H1 (cell line): Measurements from ENCODE around the gene COL11A2. TPM values are rescaled to one million over a fixed set of nuclear protein-coding genes. Genes with fewer than 3 reads are reported as not detected.

ENCODE experiments used
- CTCF ChIA-PET: fragments of 300-600 bp; sonication (Branson Sonifier 250); formaldehyde crosslinking; loops from one replicate; lab custom pipeline; 2021; ENCODE audit not compliant: partially characterized antibody; lab: Charles Lee
- POLR2A ChIA-PET: fragments of 300-600 bp; sonication (Branson Sonifier 250); formaldehyde crosslinking; loops from one replicate; lab custom pipeline; 2021; ENCODE audit warnings: inconsistent platforms; ENCODE audit not compliant: partially characterized antibody; lab: Charles Lee
- DNase-seq, 2 experiments: peaks; one replicate each; pipeline versions ENCODE4 v3.0.0 to v3.0.0-alpha.2; 2010 to 2022; ENCODE audit warnings: low spot score in 2 of 2, low read depth in 1 of 2, mixed read lengths in 1 of 2
- FAIRE-seq: peaks from 2 replicates; lab custom pipeline; 2011; peaks lifted over from hg19 to GRCh38; lab: Jason Lieb, UNC
- H2AFZ ChIP-seq: 2 replicates; pipeline ENCODE4 v1.8.1; 2012; ENCODE audit warnings: low read length, inconsistent platforms
- H2AK5ac ChIP-seq: 2 replicates; pipeline ENCODE4 v1.6.1; 2013; ENCODE audit warnings: low read depth, low read length
- H2BK120ac ChIP-seq: replicated peaks from 2 replicates; pipeline ENCODE3; 2013; ENCODE audit warnings: low read depth, low read length, inconsistent platforms
- H2BK12ac ChIP-seq: 2 replicates; pipeline ENCODE4 v1.6.1; 2013; ENCODE audit warnings: low read depth, low read length
- H2BK15ac ChIP-seq: 2 replicates; pipeline ENCODE4 v1.6.1; 2013; ENCODE audit warnings: low read length
- H2BK20ac ChIP-seq: 2 replicates; pipeline ENCODE4 v1.6.1; 2013; ENCODE audit warnings: low read length
- H2BK5ac ChIP-seq: 2 replicates; pipeline ENCODE4 v1.6.1; 2013; ENCODE audit warnings: low read depth, low read length
- H3K14ac ChIP-seq: 2 replicates; pipeline ENCODE4 v1.6.1; 2013; ENCODE audit warnings: inconsistent platforms; ENCODE audit not compliant: insufficient read length
- H3K18ac ChIP-seq: 2 replicates; pipeline ENCODE4 v1.6.1; 2013; ENCODE audit warnings: low read length; ENCODE audit errors: extremely low read depth
- H3K23ac ChIP-seq: 2 replicates; pipeline ENCODE4 v1.6.1; 2013; ENCODE audit warnings: inconsistent platforms; ENCODE audit not compliant: insufficient read length
- H3K23me2 ChIP-seq: 2 replicates; pipeline ENCODE4 v1.6.1; 2013; ENCODE audit warnings: low read depth, low read length
- H3K27ac ChIP-seq: 2 replicates; pipeline ENCODE4 v1.6.1; 2011; ENCODE audit warnings: low read depth, low read length, inconsistent platforms
- H3K27me3 ChIP-seq, 4 experiments: replicated peaks in 1 of 4; 1 replicate in 1 of 4; 2 replicates in 3 of 4; pipeline versions ENCODE4 v1.6.1 to v1.8.1; 2011 to 2013; ENCODE audit warnings: low read length in 3 of 4, mild to moderate bottlenecking in 3 of 4, inconsistent platforms in 2 of 4, mixed read lengths in 2 of 4, moderate library complexity in 1 of 4; ENCODE audit not compliant: control insufficient read depth in 3 of 4, insufficient read depth in 3 of 4; ENCODE audit errors: extremely low read depth in 1 of 4
- H3K36me3 ChIP-seq, 4 experiments: 2 replicates each; pipeline versions ENCODE4 v1.6.1 to v1.8.1; 2011 to 2013; ENCODE audit warnings: mild to moderate bottlenecking in 4 of 4, low read length in 3 of 4, moderate library complexity in 2 of 4, control low read depth in 1 of 4, inconsistent platforms in 1 of 4; ENCODE audit not compliant: insufficient read depth in 4 of 4, control insufficient read depth in 2 of 4
- H3K4ac ChIP-seq: replicated peaks from 2 replicates; pipeline ENCODE3; 2013; ENCODE audit warnings: low read length, low read depth, mixed read lengths, inconsistent platforms; ENCODE audit not compliant: insufficient read length
- H3K4me1 ChIP-seq, 4 experiments: replicated peaks in 1 of 4; 1 replicate in 1 of 4; 2 replicates in 3 of 4; pipeline versions ENCODE4 v1.6.1 to v1.8.1; 2011 to 2013; ENCODE audit warnings: low read length in 3 of 4, inconsistent platforms in 2 of 4, mixed read lengths in 1 of 4; ENCODE audit not compliant: insufficient read depth in 4 of 4, control insufficient read depth in 3 of 4
- H3K4me2 ChIP-seq, 2 experiments: 2 replicates each; pipeline versions ENCODE4 v1.6.1 to v1.8.1; 2011 to 2013; ENCODE audit warnings: low read depth in 2 of 2, low read length in 2 of 2, control low read depth in 1 of 2, inconsistent platforms in 1 of 2, mild to moderate bottlenecking in 1 of 2; ENCODE audit not compliant: insufficient read depth in 1 of 2
- H3K4me3 ChIP-seq, 4 experiments: fragments of 200-600, 300-600 bp in 1 of 4; sonication (generic), shearing (Covaris generic), sonication (Bioruptor Twin) in 1 of 4; 2 replicates each; pipeline versions ENCODE4 v1.5.1 to v1.8.1; 2011 to 2016; ENCODE audit warnings: low read length in 4 of 4, low read depth in 3 of 4, control low read depth in 2 of 4, inconsistent platforms in 2 of 4, mild to moderate bottlenecking in 2 of 4, mixed read lengths in 1 of 4, moderate library complexity in 1 of 4; ENCODE audit not compliant: insufficient read depth in 2 of 4; ENCODE audit errors: extremely low read depth in 1 of 4
- H3K56ac ChIP-seq: replicated peaks from 2 replicates; pipeline ENCODE3; 2013; ENCODE audit warnings: low read depth, mild to moderate bottlenecking, mixed read lengths, low read length, inconsistent platforms; ENCODE audit not compliant: insufficient read length
- H3K79me1 ChIP-seq: 2 replicates; pipeline ENCODE4 v1.6.1; 2013; ENCODE audit warnings: low read depth, low read length, control low read depth
- H3K79me2 ChIP-seq, 2 experiments: 2 replicates each; pipeline versions ENCODE4 v1.6.1 to v1.8.1; 2012 to 2013; ENCODE audit warnings: low read length in 2 of 2, mild to moderate bottlenecking in 2 of 2, inconsistent platforms in 1 of 2; ENCODE audit not compliant: insufficient read depth in 2 of 2, control insufficient read depth in 1 of 2
- H3K9ac ChIP-seq, 4 experiments: replicated peaks in 1 of 4; 1 replicate in 1 of 4; 2 replicates in 3 of 4; pipeline versions ENCODE4 v1.6.1 to v1.8.1; 2011 to 2013; ENCODE audit warnings: low read depth in 3 of 4, low read length in 3 of 4, control low read depth in 2 of 4, mild to moderate bottlenecking in 2 of 4, moderate library complexity in 2 of 4, inconsistent platforms in 1 of 4; ENCODE audit errors: extremely low read depth in 1 of 4
- H3K9me3 ChIP-seq, 2 experiments: 2 replicates each; pipeline versions ENCODE4 v1.6.1 to v1.8.1; 2012 to 2013; ENCODE audit warnings: mild to moderate bottlenecking in 2 of 2, moderate library complexity in 2 of 2, control low read depth in 1 of 2, inconsistent platforms in 1 of 2, low read depth in 1 of 2, low read length in 1 of 2, mixed read lengths in 1 of 2; ENCODE audit not compliant: insufficient read depth in 2 of 2
- H4K20me1 ChIP-seq, 2 experiments: replicated peaks in 1 of 2; 2 replicates each; pipeline versions ENCODE3 to v1.8.1; 2011 to 2013; ENCODE audit warnings: inconsistent platforms in 2 of 2, low read length in 2 of 2, mild to moderate bottlenecking in 1 of 2; ENCODE audit not compliant: insufficient read depth in 2 of 2, control insufficient read depth in 1 of 2
- H4K5ac ChIP-seq: 2 replicates; pipeline ENCODE4 v1.6.1; 2013; ENCODE audit warnings: low read length, low read depth, mixed read lengths, inconsistent platforms; ENCODE audit not compliant: insufficient read length
- H4K8ac ChIP-seq: 2 replicates; pipeline ENCODE4 v1.8.0; 2013; ENCODE audit warnings: mild to moderate bottlenecking, moderate library complexity, low read length, inconsistent platforms; ENCODE audit not compliant: insufficient read depth; ENCODE audit errors: extremely low read depth
- H4K91ac ChIP-seq: replicated peaks from 2 replicates; pipeline ENCODE3; 2013; ENCODE audit warnings: low read length, mixed read lengths, inconsistent platforms; ENCODE audit not compliant: insufficient read length
- CTCF ChIP-seq, 3 experiments: IDR thresholded peaks; 1 replicate in 2 of 3; 2 replicates in 1 of 3; pipeline versions ENCODE4 v1.5.1 to v1.6.1; 2011; ENCODE audit warnings: low read length in 3 of 3, mild to moderate bottlenecking in 3 of 3, inconsistent platforms in 2 of 3, low read depth in 1 of 3, moderate library complexity in 1 of 3; ENCODE audit not compliant: insufficient read depth in 1 of 3; ENCODE audit errors: control extremely low read depth in 1 of 3
- KDM1A ChIP-seq: fragments of 200-600, 300-600 bp; sonication (generic); IDR thresholded peaks from 2 replicates; pipeline ENCODE4 v1.7.1; 2016; ENCODE audit warnings: mild to moderate bottlenecking, low read length, borderline replicate concordance
- KDM4A ChIP-seq: IDR thresholded peaks from one replicate; pipeline ENCODE4 v1.7.1; 2012; ENCODE audit warnings: low read depth, mild to moderate bottlenecking, moderate library complexity, low read length, inconsistent platforms; ENCODE audit not compliant: severe bottlenecking
- SIRT6 ChIP-seq: IDR thresholded peaks from one replicate; pipeline ENCODE4 v1.7.1; 2012; ENCODE audit warnings: low read length, inconsistent platforms
- SRF ChIP-seq: IDR thresholded peaks from 2 replicates; pipeline ENCODE4 v1.6.1; 2011; ENCODE audit warnings: mild to moderate bottlenecking, low read depth, low read length, moderate library complexity
- YY1 ChIP-seq: IDR thresholded peaks from 2 replicates; pipeline ENCODE4 v1.6.1; 2011; ENCODE audit warnings: low read depth, mild to moderate bottlenecking, low read length
- WGBS, 2 experiments: shearing (Covaris generic) in 1 of 2; methylation state at CpG; one replicate each; pipeline versions ENCODE4 v1.1.6 to v1.1.7; 2013 to 2015; ENCODE audit warnings: low lambda C conversion rate in 2 of 2, mixed read lengths in 2 of 2, inconsistent platforms in 1 of 2, low coverage in 1 of 2, missing lambda C conversion rate in 1 of 2; ENCODE audit not compliant: insufficient replicate concordance in 2 of 2, insufficient coverage in 1 of 2, insufficient read length in 1 of 2; ENCODE audit errors: extremely low coverage in 1 of 2, missing lambda C conversion rate in 1 of 2; 5-methylcytosine and 5-hydroxymethylcytosine counted together
- polyA plus RNA-seq, 7 experiments: library from polyadenylated mRNA; depleted of rRNA in 3 of 7; stranded (reverse) in 5 of 7; unstranded in 2 of 7; fragments of >200 nt in 5 of 7; fragments of 200-250 nt in 2 of 7; gene quantifications; 1 replicate in 5 of 7; 2 replicates in 1 of 7; 4 replicates in 1 of 7; pipeline versions ENCODE4 v1.2.1 to v1.2.3, GENCODE V29; 2011 to 2013; ENCODE audit warnings: missing spikeins in 2 of 7, mixed read lengths in 2 of 7
- total RNA-seq: library from RNA; stranded (reverse); fragmentation: NEBNext Ultra II Directional; extraction: Animal tissue kit (Norgen Biotek cat#: 25700); gene quantifications from 2 replicates; pipeline ENCODE4 v1.2.1, GENCODE V29; 2021

The COL11A2 gene
- total and polyA plus RNA-seq, 2 of the 8 experiments (the other 6 are each of a cell fraction or from before 2014, with no cell fraction given): 2.8 to 3.8 TPM

- no peak overlapping the region for H2BK15ac ChIP-seq
- H4K8ac ChIP-seq: no peak overlapping the region
- FAIRE-seq: no peak
- no peak overlapping the region for H2BK20ac ChIP-seq
- H3K9me3 ChIP-seq: no peaks in the 10 kb centered on the region
- POLR2A ChIA-PET: interaction anchor here (1.5 kb wide), 1 partner anchor 29 kb away, joined by 4 read pairs; the partner anchor contains the start of gene RING1
- no peak overlapping the region for H4K91ac ChIP-seq
- CTCF ChIA-PET: interaction anchor here (0.8 to 11.0 kb wide), 3 partner anchors 11 to 33 kb away, joined by 4 to 107 read pairs (median 4); partner anchors contain the start of gene HSD17B8
- no peak overlapping the region for H3K14ac ChIP-seq
- H3K79me2 ChIP-seq: no peaks in the 10 kb centered on the region
- H3K4me2 ChIP-seq: no peak overlapping the region
- H4K5ac ChIP-seq: no peak overlapping the region
- peaks cover 0 to 3% (median 2%) of the 10 kb centered on the region in 4 experiments; a peak in 3 of 7 replicates for H3K4me1 ChIP-seq
- WGBS, 2 experiments: 85% methylated on average over 2 of the region's 2 CpGs; no CpG with 5 or more reads in 1 of the 2 experiments
- H3K79me1 ChIP-seq: no peaks in the 10 kb centered on the region
- no peak for DNase-seq
- no peaks in the 10 kb centered on the region for H4K20me1 ChIP-seq
- no peak overlapping the region for H3K4ac ChIP-seq
- H3K27ac ChIP-seq: no peak overlapping the region
- no peak overlapping the region for H3K56ac ChIP-seq
- no peak for TF ChIP-seq KDM4A
- TF ChIP-seq CTCF (IDR thresholded peaks at IDR 0.05; ENCODE audit: control extremely low read depth in 1 of 3, insufficient read depth in 1 of 3, low read depth in 1 of 3, low read length in 3 of 3): no peak
- no peak for TF ChIP-seq SIRT6
- no peak for TF ChIP-seq YY1
- TF ChIP-seq KDM1A: no peak
- TF ChIP-seq SRF: no peak
- H3K9ac ChIP-seq: no peak overlapping the region
- no peak overlapping the region for H2BK5ac ChIP-seq
- H2AK5ac ChIP-seq: no peak overlapping the region
- no peak overlapping the region for H2BK120ac ChIP-seq
- H3K27me3 ChIP-seq: peaks cover 0 to 3% (median 0%) of the 10 kb centered on the region in 4 experiments; a peak in 2 of 7 replicates
- no peaks in the 10 kb centered on the region; the same call in 1 of the 2 replicates for H3K23me2 ChIP-seq
- H3K4me3 ChIP-seq: no peak overlapping the region
- no peak overlapping the region for H3K18ac ChIP-seq
- H2AFZ ChIP-seq: no peak overlapping the region
- no peak overlapping the region for H2BK12ac ChIP-seq
- no peak overlapping the region for H3K23ac ChIP-seq
- H3K36me3 ChIP-seq: no peaks in the 10 kb centered on the region
Observed at GRCh38 chr6:33237741-33238140, 45.5 kb upstream of the COL11A2 start.
